Fibroblast of villous mesenchyme (primary cell): ENCODE data around the gene TFF2. TPM values are rescaled to one million over a fixed set of nuclear protein-coding genes. Genes with fewer than 3 reads are reported as not detected.
A peak's percentile ranks its signal among the peaks of the same experiment; 100 is the strongest.

ENCODE experiments used
- DNase-seq: peaks from one replicate; pipeline ENCODE4 v3.0.0-alpha.2; 2010; ENCODE audit warnings: low read depth
- H3K4me3 ChIP-seq: 2 replicates; pipeline ENCODE4 v1.5.1; 2011; ENCODE audit warnings: low read depth, mild to moderate bottlenecking, low read length
- CTCF ChIP-seq: IDR thresholded peaks from 2 replicates; pipeline ENCODE4 v1.5.1; 2012; ENCODE audit warnings: low read depth, mild to moderate bottlenecking, low read length; ENCODE audit not compliant: insufficient read depth
- total RNA-seq: library from RNA; depleted of rRNA; stranded (reverse); fragments of >200 nt; gene quantifications from 2 replicates; pipeline ENCODE4 v1.2.3, GENCODE V29; 2012

Gene TFF2
- total RNA-seq, 1 donor = not detected

GRCh38 chr21:42311160-42311559 lies 39.6 kb downstream of the TFF2 start:
- DNase-seq = no peak
- no peak overlapping the region for H3K4me3 ChIP-seq
- TF ChIP-seq CTCF = no peak

GRCh38 chr21:42310411-42311001 lies 40.3 kb downstream of the TFF2 start:
- no peak overlapping the region for H3K4me3 ChIP-seq
- DNase-seq = no peak
- TF ChIP-seq CTCF = no peak

GRCh38 chr21:42309753-42310213 lies 41.0 kb downstream of the TFF2 start:
- peak; percentile 8 for DNase-seq
- H3K4me3 ChIP-seq = no peak overlapping the region
- peak; percentile 68 for TF ChIP-seq CTCF

GRCh38 chr21:42308914-42309752 lies 41.7 kb downstream of the TFF2 start:
- DNase-seq = no peak
- no peak overlapping the region for H3K4me3 ChIP-seq
- no peak for TF ChIP-seq CTCF

- no peak for TF ChIP-seq CTCF
These were observed 42.5 kb downstream of the TFF2 start for GRCh38 chr21:42308161-42308913.

GRCh38 chr21:42307106-42307505 lies 43.7 kb downstream of the TFF2 start:
- TF ChIP-seq CTCF = no peak
- no peak for DNase-seq
- H3K4me3 ChIP-seq = no peak overlapping the region

More at GRCh38 chr21:42308161-42308913, 42.5 kb downstream of the TFF2 start:
- no peak for DNase-seq
- no peak overlapping the region for H3K4me3 ChIP-seq
